HS-27A (cell line): ENCODE measurements around the gene POLR3A.
A peak's percentile ranks its signal among the peaks of the same experiment; 100 is the strongest.

Experiments
- DNase-seq: peaks from one replicate; pipeline ENCODE4 v3.0.0-alpha.2; 2012; ENCODE audit warnings: low read depth, missing footprints

Gene POLR3A

GRCh38 chr10:78046711-78047269 lies 17.5 kb upstream of the POLR3A start:
- DNase-seq = no peak

GRCh38 chr10:78045856-78046255 lies 16.5 kb upstream of the POLR3A start:
- no peak for DNase-seq

- DNase-seq = no peak
Observed at GRCh38 chr10:78045237-78045636, 15.9 kb upstream of the POLR3A start.

GRCh38 chr10:78044699-78045098 lies 15.4 kb upstream of the POLR3A start:
- DNase-seq = no peak

- DNase-seq = no peak
Observed at GRCh38 chr10:78044179-78044578, 14.9 kb upstream of the POLR3A start.

GRCh38 chr10:78042752-78043104 lies 13.4 kb upstream of the POLR3A start:
- DNase-seq = no peak

- DNase-seq = no peak
Observed at GRCh38 chr10:78042058-78042751, 12.9 kb upstream of the POLR3A start.

GRCh38 chr10:78041170-78042057 lies 12.1 kb upstream of the POLR3A start:
- no peak for DNase-seq

GRCh38 chr10:78039743-78040142 lies 10.4 kb upstream of the POLR3A start:
- DNase-seq = no peak

- no peak for DNase-seq
Observed at GRCh38 chr10:78038791-78039547, 9.7 kb upstream of the POLR3A start.

- no peak for DNase-seq
Observed at GRCh38 chr10:78038105-78038504, 8.8 kb upstream of the POLR3A start.

- no peak for DNase-seq
Observed at GRCh38 chr10:78035933-78036583, 6.7 kb upstream of the POLR3A start.

- DNase-seq = no peak
Observed at GRCh38 chr10:78035437-78035836, 6.1 kb upstream of the POLR3A start.

GRCh38 chr10:78035025-78035424 lies 5.7 kb upstream of the POLR3A start:
- DNase-seq = no peak

GRCh38 chr10:78033637-78034470 lies 4.5 kb upstream of the POLR3A start, which contains the start of gene RPS24:
Gene RPS24, plus strand, starts transcription at chr10:78033863. Its CDS starts 39 bp downstream, at chr10:78033902.
- peak; percentile 72 for DNase-seq

GRCh38 chr10:78033387-78033636 lies 4.0 kb upstream of the POLR3A start:
- no peak for DNase-seq

- DNase-seq = no peak
Observed at GRCh38 chr10:78028438-78029268, 662 bp downstream of the POLR3A start.

- no peak for DNase-seq
Observed at GRCh38 chr10:78025685-78026364, 3.5 kb downstream of the POLR3A start.

- DNase-seq = no peak
Observed at GRCh38 chr10:78023741-78024140, 5.6 kb downstream of the POLR3A start.

- no peak for DNase-seq
Observed at GRCh38 chr10:78021201-78021600, 8.1 kb downstream of the POLR3A start.
